OCI-LY7 (cell line): ENCODE data around the gene RAX2.

ENCODE experiments used
- CTCF ChIP-seq: fragments of 200-600 bp; sonication (generic); conservative IDR thresholded peaks from 2 replicates; pipeline ENCODE4 v1.5.1; 2014; ENCODE audit warnings: mild to moderate bottlenecking, antibody characterized with exemption, low read length, moderate library complexity, mixed read lengths
- EZH2phosphoT487 ChIP-seq: fragments of 200-600 bp; sonication (generic); IDR thresholded peaks from 2 replicates; pipeline ENCODE4 v1.6.1; 2018; ENCODE audit warnings: low read depth, borderline replicate concordance, mild to moderate bottlenecking, mixed run types, antibody characterized with exemption, low read length, moderate library complexity, mixed read lengths

GRCh38 chr19:3762501-3763459 is 9.2 kb downstream of the RAX2 start, which contains the start of gene MRPL54:
- TF ChIP-seq CTCF (no peak), EZH2phosphoT487 (no peak)
